H54 (cell line): Measurements from ENCODE around the gene ACSF3.

Experiments
- DNase-seq: peaks from one replicate; pipeline ENCODE4 v3.0.0; 2011; ENCODE audit warnings: low spot score, mixed read lengths; ENCODE audit not compliant: insufficient read length
- FAIRE-seq: peaks from 3 replicates; lab custom pipeline; 2011; peaks lifted over from hg19 to GRCh38; lab: Jason Lieb, UNC
- POLR2A ChIP-seq: IDR thresholded peaks from 2 replicates; pipeline ENCODE4 v1.6.1; 2011; ENCODE audit warnings: low read depth, mild to moderate bottlenecking, low read length

ACSF3 gene

DNA sequence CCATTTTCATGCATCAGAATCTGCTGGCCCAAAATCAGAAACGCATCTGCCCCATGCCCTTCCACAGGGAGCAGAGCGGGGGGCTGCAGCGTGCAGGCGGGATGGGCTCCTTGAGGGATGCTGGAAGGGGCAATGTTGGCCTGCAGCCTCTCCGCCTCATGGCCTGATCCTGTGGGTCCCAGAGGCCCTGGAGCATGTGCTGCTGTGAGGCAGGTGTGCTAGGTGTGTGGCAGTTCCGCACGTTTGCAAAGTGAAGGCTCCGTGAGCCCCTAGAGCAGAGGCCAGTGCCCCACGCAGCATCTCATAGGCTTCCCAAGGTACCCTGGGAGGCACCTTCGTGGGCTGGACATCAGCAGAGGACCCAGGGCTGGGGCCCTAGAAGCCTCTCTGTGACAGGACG, 41.5 kb downstream of the ACSF3 start:
- DNase-seq (no peak), FAIRE-seq (no peak)

DNA sequence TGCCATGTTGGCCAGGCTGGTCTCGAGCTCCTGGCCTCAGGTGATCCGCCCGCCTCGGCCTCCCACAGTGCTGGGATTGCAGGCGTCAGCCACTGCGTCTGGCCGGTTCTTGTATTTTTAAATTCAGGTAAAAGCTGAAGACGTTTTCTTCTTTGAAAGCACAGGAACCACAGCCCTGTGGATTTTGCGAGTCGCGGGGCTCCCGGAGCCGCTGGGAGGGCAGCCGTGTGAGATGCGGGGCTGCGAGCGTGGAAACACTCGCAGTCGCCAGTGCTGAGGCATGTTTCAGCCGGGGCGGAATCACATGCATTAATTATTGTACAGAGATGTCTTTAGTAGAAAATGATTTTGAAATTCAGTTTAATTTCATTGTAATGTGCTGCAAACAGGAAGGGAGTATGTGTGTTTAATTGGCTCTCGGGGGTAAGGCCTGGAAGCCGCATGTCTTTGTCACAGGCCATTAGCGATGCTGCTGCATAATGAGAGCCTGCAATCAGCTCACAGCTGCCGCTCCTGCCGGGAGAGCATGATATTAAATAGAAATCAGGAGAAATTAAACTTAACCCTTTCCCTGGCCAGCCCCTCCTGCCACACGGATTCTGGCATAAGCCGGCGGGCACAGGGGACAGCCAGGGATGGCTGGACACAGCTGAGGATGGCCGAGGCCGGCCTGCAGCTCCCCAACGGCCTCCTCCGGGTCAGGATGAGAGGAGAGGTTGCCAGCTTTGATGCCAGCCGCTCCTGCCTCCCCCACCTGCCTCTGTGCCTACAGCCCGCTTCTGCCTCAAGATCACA, 42.5 kb downstream of the ACSF3 start:
- TF ChIP-seq POLR2A: no peak
- FAIRE-seq (no peak), DNase-seq (no peak)

More for the DNA sequence above, 41.5 kb downstream of the ACSF3 start:
- no peak for TF ChIP-seq POLR2A

DNA sequence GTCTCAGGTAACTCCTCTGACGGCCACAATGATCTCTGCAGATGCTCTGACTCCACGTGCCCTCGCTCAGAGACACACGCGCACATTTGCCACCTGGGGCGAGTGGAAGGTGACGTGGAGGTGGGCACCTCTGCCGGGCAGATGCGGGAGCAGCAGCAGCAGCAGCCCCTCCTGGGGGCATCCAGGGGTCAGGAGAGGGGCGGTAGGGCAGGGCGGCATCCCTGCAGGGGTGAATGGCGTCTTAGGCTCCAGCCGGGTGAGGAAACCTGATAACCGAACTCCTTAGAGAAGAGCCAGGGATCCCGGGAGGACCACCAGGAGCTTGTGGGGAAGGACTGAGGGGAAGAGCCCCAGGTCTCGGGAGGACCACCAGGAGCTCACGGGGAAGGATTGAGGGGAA, 43.3 kb downstream of the ACSF3 start:
- FAIRE-seq (no peak), DNase-seq (no peak)
- TF ChIP-seq POLR2A: no peak

DNA sequence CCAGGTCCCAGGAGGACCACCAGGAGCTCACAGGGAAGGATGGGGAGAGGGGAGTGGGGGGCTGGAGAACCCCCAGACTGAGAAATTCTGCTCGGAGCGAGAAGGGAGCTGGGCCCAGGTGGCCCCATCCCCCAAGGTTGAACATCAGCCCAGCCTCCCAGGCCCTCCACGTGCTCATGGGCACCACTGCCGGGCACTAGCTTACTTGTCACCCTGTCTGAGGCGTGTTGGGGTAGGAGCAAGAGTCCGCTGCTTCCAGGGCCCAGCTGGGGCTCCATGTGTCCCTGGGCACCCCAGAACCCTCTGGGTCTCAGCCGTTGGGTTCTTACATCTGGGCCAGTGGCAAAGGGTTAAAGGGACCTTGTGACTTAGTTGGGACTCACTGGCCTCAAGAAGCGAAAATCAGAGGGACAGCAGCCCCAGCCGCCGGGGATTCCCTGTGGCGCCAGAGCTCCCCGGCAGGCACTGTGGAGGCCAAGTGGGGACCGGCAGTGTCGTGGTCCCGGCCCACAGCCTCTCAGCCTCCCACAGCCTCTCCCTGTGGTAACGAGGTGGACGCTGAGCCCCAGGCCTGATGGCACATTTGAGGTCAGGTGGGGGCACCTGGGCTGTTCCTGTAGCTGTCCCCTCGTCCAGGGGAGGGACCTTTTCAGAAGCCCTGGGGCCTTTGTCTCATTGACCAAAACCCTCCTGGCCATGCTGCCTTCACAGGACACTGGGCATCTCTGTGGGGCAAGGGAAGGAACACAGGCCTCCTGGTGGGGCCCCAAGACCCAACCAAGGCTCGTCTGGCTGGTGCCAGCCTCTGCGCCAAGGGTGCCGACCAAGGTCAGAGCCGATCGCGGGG, 44.2 kb downstream of the ACSF3 start:
- no peak for DNase-seq
- no peak for TF ChIP-seq POLR2A
- FAIRE-seq: no peak

DNA sequence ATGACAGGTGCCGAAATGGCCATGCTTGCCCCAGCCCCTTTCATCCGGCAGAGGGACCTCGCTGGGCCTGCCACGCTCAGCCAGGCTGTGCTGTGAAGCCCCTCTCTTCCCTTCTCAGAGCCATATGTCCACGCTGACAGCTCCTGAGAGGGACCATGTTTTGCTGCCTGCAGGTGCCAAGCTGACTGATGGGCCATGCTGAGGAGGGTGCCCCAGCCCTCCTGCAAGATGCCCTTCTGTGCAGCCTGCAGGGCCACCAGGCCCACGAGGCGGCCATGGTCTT, 44.8 kb downstream of the ACSF3 start:
- TF ChIP-seq POLR2A: no peak
- DNase-seq (no peak), FAIRE-seq (no peak)

DNA sequence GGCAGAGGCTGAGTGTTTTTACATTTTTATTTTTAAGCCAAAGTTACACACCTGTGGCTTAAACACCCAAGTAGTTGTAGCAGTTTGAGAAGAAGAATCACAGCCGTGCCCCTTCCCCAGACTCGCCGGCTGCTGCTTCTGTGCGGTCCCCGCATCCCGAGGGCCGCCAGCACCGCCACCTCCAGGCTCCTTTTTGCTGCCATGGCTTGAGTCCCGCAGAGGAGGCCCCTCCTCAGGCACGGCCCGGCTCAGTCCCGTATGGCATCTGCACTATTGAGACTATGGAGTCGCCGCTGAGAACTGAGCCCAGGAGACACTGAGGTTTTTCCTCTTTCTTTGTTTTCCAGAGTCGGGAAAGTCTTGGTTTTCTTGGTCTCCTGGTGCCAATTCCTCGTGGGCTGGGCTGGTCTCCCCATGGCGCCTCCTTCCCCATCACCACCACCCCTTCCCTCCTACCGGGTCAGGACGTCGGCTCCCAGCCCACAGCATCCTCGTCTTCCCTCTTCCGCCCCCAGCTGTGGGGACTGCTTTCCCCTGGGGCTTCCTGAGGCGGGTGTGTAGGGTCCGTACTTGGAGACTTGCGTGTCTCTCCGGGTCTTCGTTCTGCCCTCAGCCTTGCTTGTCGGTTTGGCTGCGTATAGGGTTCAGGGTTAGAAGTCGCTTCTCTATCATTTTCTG, 45.3 kb downstream of the ACSF3 start:
- no peak for FAIRE-seq
- no peak for DNase-seq
- TF ChIP-seq POLR2A: no peak

DNA sequence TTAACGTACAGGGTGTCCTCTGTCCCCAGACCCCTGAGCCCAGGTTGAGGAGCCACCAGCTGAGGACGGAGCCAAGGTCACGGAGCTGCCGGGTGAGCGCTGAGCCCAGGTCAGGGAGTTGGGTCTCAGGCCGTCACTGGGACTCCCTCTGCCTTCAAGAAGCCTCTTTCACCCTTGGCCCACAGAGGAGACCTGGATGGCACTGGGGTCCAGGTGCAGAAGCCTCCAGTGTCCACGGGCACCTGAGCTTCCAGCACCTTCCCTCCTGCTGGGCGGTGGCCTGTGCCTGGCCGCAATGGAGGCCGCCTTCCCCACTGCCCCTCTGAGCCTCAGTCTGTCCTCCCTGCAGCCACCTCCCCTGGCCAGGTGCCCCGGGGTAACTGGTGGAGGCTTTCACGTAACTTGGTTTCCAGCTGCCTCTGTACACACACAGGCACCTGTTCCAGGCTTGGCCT, 46.3 kb downstream of the ACSF3 start:
- FAIRE-seq (no peak), DNase-seq (no peak)
- TF ChIP-seq POLR2A: no peak

DNA sequence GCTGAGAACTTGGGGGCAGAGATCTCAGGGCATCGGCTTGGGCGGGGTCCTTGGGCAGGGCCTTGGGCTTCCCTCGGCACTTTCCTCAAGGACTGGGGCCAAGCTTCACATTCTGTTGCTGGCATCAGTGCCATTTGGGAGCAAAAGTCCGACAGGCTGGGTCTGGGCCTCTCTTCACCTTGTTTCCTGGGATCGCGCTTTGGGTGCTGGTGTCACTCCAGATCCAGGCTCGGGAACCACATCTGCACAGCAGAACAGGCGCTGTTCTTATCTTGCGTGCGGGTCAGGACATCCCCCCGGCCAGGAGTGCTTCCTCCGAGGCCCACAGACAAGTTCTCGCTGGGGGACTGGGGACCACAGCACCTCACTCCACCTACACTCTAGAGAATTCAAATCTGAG, 46.7 kb downstream of the ACSF3 start:
- TF ChIP-seq POLR2A: no peak
- no peak for DNase-seq
- FAIRE-seq: no peak

DNA sequence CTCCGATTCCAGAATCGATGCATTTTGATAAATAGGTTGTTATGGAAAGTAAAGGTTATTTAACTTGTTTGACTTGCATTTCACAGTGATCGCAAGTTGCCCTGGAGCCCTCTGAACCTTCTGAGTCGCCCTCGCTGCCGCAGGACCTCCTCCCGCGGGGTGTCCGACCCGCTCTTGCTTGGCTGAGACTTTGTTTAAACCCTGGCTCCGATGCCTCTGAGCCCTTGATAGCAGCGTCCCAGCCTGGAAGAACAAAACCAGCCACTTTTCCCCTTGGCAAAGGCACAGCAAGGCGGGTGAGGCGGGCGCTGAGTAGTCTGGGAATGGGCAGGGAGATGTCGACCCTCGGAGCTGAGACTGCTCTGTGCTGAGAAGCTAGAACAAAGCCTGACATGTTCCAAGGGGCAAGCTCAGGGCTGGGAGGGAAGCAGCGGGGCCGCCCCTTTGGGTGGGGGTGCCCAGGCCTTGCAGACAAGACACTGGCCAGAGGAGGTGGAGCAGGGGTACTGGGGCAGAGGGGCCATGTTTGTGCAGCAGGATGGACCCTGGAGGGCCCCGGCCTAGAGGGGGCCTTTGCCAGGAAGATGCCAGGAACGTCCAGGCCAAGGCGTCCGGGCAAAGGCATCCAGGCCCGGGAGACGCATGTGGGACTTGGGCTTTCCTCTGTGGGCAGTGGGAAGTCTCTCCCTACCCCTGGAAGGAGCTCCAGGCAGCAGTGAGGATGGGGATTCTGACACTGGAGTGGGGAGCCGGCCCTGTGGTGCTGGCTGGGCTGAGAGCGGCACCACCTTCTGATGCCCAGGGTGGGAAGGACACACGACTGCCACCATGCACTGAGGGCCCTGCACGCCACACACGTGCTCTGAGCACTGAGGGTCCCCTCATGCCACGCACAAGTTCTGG, 47.6 kb downstream of the ACSF3 start:
- TF ChIP-seq POLR2A: no peak
- DNase-seq: no peak
- no peak for FAIRE-seq

DNA sequence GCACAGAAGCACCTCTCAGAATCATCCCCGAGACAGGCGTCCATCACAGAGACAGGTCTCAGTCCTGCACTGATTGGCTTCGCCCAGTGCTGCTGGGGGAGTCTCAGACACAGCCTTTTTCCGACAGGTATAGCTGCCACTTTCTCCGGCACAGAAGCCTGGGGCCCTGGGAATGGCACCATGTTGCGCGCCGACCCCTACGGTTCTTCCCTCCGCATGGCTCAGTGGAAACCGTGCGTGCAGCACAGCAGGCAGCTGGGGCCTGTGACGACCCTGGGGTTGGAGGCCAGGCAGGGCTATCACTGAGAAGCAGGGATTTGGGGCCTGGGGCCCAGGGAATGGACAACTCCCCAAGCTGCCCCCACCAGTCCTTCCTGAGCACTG, 48.2 kb downstream of the ACSF3 start:
- no peak for DNase-seq
- FAIRE-seq: no peak
- no peak for TF ChIP-seq POLR2A

DNA sequence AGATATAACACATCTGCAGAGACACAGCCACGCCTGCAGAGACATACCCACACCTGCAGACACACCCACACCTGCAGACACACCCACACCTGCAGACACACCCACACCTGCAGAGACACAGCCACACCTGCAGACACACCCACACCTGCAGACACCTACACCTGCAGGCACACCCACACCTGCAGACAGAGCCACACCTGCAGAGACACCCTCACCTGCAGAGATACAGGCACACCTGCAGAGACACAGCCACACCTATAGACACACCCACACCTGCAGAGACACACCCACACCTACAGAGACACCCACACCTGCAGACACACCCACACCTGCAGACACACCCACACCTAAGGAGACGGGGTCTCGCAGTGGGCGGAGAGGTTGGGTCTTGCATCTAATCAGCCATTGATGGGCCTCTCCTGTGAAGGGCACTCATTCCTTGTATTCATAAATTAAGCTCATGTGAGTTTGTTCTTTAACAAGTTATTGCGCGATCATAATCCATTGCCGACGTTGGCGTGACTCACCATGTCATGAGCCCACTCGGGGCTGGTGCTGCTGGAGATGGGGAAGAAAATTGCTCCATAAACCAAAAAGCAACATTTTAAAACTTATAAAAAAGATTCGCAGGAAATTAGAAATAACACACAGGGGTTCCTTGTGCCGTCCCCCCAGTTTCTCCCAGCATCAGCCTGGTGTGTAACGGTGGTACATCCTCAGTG, 49.0 kb downstream of the ACSF3 start:
- DNase-seq (no peak), FAIRE-seq (no peak)
- TF ChIP-seq POLR2A: no peak

DNA sequence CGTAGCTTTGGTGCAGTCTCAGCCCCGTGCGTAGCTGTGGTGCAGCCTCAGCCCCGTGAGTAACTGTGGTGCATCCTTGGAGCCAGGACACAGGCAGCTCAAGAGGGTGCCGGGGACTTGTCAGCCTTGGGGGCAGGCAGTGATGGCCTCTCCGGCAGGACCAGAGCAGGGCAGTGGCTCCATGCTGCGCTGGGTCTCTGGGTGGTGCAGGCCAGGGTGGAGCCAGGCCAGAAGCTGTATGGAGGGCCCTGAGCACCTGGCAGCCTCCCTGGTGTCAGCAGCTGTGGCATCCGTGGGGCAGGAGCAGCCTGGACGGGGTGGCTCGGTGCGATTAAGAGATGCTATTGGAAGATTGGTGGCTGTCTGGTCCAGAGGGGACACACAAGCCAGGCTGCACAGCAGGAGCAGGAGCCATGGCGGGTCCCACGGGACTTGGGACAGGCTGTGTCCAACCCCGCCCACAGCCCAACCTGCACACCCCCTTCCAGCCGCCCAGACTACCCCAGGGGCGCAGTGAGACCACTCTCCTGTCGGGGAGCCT, 49.6 kb downstream of the ACSF3 start:
- FAIRE-seq: no peak
- no peak for TF ChIP-seq POLR2A
- no peak for DNase-seq
